Measurements from ENCODE around the gene LEFTY1. TPM values are rescaled to one million over a fixed set of nuclear protein-coding genes. Genes with fewer than 3 reads are reported as not detected.
A peak's percentile ranks its signal among the peaks of the same experiment; 100 is the strongest.

LEFTY1 gene
- total RNA-seq, 6 experiments from 2014 or later: not detected

DNA sequence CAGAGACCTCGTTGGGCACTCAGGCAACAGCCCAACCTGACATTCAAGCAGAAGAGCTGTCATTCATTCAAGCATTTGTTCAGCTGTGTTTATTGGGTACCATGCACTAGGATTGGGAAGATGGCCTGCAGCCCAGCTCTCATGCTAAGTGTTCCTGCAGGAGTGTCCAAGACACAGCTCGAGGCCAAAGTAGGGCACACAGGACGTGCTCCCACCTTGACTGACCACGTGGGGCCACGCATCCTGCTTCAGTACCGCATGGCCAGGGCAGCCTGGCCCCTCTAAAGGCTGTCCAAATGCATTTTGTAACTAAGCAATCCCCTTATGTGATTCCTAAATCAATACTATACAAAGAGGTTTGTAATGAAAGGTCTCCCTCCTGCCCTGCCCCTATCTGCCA lies 25.4 kb upstream of the LEFTY1 start:
- TF ChIP-seq, protein P1, sequence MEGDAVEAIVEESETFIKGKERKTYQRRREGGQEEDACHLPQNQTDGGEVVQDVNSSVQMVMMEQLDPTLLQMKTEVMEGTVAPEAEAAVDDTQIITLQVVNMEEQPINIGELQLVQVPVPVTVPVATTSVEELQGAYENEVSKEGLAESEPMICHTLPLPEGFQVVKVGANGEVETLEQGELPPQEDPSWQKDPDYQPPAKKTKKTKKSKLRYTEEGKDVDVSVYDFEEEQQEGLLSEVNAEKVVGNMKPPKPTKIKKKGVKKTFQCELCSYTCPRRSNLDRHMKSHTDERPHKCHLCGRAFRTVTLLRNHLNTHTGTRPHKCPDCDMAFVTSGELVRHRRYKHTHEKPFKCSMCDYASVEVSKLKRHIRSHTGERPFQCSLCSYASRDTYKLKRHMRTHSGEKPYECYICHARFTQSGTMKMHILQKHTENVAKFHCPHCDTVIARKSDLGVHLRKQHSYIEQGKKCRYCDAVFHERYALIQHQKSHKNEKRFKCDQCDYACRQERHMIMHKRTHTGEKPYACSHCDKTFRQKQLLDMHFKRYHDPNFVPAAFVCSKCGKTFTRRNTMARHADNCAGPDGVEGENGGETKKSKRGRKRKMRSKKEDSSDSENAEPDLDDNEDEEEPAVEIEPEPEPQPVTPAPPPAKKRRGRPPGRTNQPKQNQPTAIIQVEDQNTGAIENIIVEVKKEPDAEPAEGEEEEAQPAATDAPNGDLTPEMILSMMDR (IDR thresholded peaks at IDR 0.05): no peak
- H3K27ac Mint-ChIP-seq: no peak overlapping the region
- peaks cover 14% of the 10 kb centered on the region for H3K4me1 Mint-ChIP-seq (ENCODE audit: low read depth)
- H3K36me3 Mint-ChIP-seq (ENCODE audit: low read depth): peaks cover 8% of the 10 kb centered on the region
- no peaks in the 10 kb centered on the region; the same call in none of the 2 replicates for H3K27me3 Mint-ChIP-seq (ENCODE audit: insufficient read depth)
- no peak for DNase-seq
- no peaks in the 10 kb centered on the region for H3K9me3 Mint-ChIP-seq
- no peak overlapping the region for H3K4me3 Mint-ChIP-seq

GRCh38 chr1:225911191-225912130 lies 22.5 kb upstream of the LEFTY1 start:
- Mint-ChIP-seq H3K9me3 (no peaks in the 10 kb centered on the region), H3K4me3 (no peak overlapping the region), H3K27ac (no peak overlapping the region; the same call in 1 of the 2 replicates), H3K4me1 (ENCODE audit: low read depth) (no peaks in the 10 kb centered on the region), H3K27me3 (ENCODE audit: insufficient read depth) (no peaks in the 10 kb centered on the region; the same call in none of the 2 replicates), H3K36me3 (ENCODE audit: low read depth) (no peaks in the 10 kb centered on the region)
- TF ChIP-seq, protein P1 (IDR thresholded peaks at IDR 0.05): peak; percentile 95
- DNase-seq: peak; percentile 10

DNA sequence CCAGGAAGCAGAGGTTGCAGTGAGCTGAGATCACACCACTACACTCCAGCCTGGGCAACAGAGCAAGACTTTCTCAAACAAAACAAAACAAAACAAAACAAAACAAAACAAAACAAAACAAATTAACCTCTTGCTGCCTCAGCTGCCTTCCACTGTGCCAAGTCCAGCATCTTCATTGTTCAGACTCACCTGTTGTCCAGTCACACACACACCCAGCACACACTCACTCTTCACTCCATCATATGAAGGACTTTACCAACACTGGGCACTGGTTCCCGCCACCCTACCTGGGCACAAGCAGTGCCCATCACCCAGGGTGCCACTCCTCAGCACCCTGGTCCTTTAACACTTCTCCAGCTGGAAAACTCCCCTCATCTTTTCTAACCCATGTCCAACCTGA lies 20.5 kb upstream of the LEFTY1 start:
- H3K36me3 Mint-ChIP-seq (ENCODE audit: low read depth): no peaks in the 10 kb centered on the region
- H3K9me3 Mint-ChIP-seq: no peaks in the 10 kb centered on the region
- no peak overlapping the region for H3K27ac Mint-ChIP-seq
- no peaks in the 10 kb centered on the region; the same call in 1 of the 2 replicates for H3K27me3 Mint-ChIP-seq (ENCODE audit: insufficient read depth)
- H3K4me1 Mint-ChIP-seq (ENCODE audit: low read depth): no peaks in the 10 kb centered on the region
- H3K4me3 Mint-ChIP-seq: no peak overlapping the region
- DNase-seq: no peak
- TF ChIP-seq, protein P1 (IDR thresholded peaks at IDR 0.05): no peak

GRCh38 chr1:225908773-225909172 lies 19.8 kb upstream of the LEFTY1 start:
- no peak for DNase-seq
- H3K36me3 Mint-ChIP-seq (ENCODE audit: low read depth): no peaks in the 10 kb centered on the region
- H3K4me1 Mint-ChIP-seq (ENCODE audit: low read depth): no peaks in the 10 kb centered on the region
- H3K27ac Mint-ChIP-seq: no peak overlapping the region
- TF ChIP-seq, protein P1 (IDR thresholded peaks at IDR 0.05): no peak
- H3K9me3 Mint-ChIP-seq: no peaks in the 10 kb centered on the region
- H3K27me3 Mint-ChIP-seq (ENCODE audit: insufficient read depth): peaks cover 3% of the 10 kb centered on the region
- H3K4me3 Mint-ChIP-seq: no peak overlapping the region

DNA sequence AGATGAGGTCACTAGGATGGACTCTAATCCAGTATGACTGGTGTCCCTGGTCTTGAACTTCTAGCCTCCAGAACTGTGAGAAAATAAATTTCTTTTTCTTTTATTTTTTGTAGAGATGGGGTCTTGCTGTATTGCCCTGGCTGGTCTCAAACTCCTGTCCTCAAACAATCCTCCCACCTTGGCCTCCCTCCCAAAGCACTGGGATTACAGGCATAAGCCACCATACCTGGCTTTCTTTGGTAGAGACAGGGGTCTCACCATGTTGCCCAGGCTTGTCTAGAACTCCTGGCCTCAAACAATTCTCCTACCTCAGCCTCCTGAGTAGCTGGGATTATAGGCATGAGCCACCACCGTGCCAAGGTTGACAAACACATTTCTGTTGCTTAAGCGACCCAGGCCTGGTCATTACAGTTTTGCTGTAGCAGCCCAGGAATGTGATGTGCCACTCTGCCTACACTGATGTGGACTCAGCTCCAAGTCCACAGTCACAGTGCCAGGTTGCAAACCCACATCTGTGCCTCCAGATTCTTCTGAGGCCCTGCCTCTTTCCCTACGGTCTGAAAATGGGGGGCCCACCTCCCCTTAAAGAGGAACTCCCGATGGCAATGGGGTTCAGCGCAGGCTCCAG lies 19.2 kb upstream of the LEFTY1 start:
- no peak for DNase-seq
- H3K4me1 Mint-ChIP-seq (ENCODE audit: low read depth): no peaks in the 10 kb centered on the region
- H3K36me3 Mint-ChIP-seq (ENCODE audit: low read depth): no peaks in the 10 kb centered on the region
- H3K4me3 Mint-ChIP-seq: no peak overlapping the region
- TF ChIP-seq, protein P1 (IDR thresholded peaks at IDR 0.05): no peak
- H3K9me3 Mint-ChIP-seq: no peaks in the 10 kb centered on the region
- H3K27ac Mint-ChIP-seq: no peak overlapping the region
- peaks cover 4% of the 10 kb centered on the region for H3K27me3 Mint-ChIP-seq (ENCODE audit: insufficient read depth)
